Lung (tissue), 12 donors: ENCODE results near the gene ZNF576. TPM values are rescaled to one million over a fixed set of nuclear protein-coding genes. Genes with fewer than 3 reads are reported as not detected.
"Not testable (repeated sequence)": the region's sequence is repeated elsewhere in the genome, so short reads cannot be mapped to it uniquely, and the experiment has no call there.

Source experiments
- ATAC-seq: fragments of 200-7000 bp; cut with Tn5 transposase; one replicate; pipeline ENCODE4 v1.9.1; 2020; ENCODE audit warnings: moderate number of reproducible peaks; ENCODE audit not compliant: insufficient read depth, low FRiP score
- DNase-seq, 3 donors: peaks; one replicate each; pipeline ENCODE4 v3.0.0-alpha.2; 2013 to 2017
- H3K27ac ChIP-seq, 2 donors: one replicate each; pipeline ENCODE4 v1.5.1; 2013; ENCODE audit warnings: mild to moderate bottlenecking in 2 of 2, moderate library complexity in 2 of 2, control low read depth in 1 of 2, inconsistent platforms in 1 of 2, low read depth in 1 of 2, low read length in 1 of 2
- H3K27me3 ChIP-seq, 3 donors: one replicate each; pipeline ENCODE4 v1.5.1; 2013; ENCODE audit warnings: low read length in 2 of 3; ENCODE audit not compliant: control insufficient read depth in 3 of 3, insufficient read depth in 3 of 3
- H3K36me3 ChIP-seq, 4 donors: one replicate each; pipeline ENCODE4 v1.5.1; 2013; ENCODE audit warnings: low read length in 4 of 4, mild to moderate bottlenecking in 1 of 4, moderate library complexity in 1 of 4; ENCODE audit not compliant: control insufficient read depth in 4 of 4, insufficient read depth in 4 of 4
- H3K4me1 ChIP-seq, 5 donors: one replicate each; pipeline ENCODE4 v1.5.1; 2013; ENCODE audit warnings: low read length in 5 of 5, mild to moderate bottlenecking in 2 of 5, moderate library complexity in 1 of 5; ENCODE audit not compliant: control insufficient read depth in 5 of 5, insufficient read depth in 5 of 5
- H3K4me3 ChIP-seq: one replicate; pipeline ENCODE4 v1.5.1; 2013; ENCODE audit warnings: mild to moderate bottlenecking, control low read depth, moderate library complexity
- H3K9ac ChIP-seq, 2 donors: one replicate each; pipeline ENCODE4 v1.5.1; 2013; ENCODE audit warnings: low read length in 2 of 2, control low read depth in 1 of 2; ENCODE audit not compliant: insufficient read depth in 1 of 2
- H3K9me3 ChIP-seq, 4 donors: one replicate each; pipeline ENCODE4 v1.5.1; 2013; ENCODE audit warnings: low read length in 3 of 4, mild to moderate bottlenecking in 1 of 4, moderate library complexity in 1 of 4; ENCODE audit not compliant: control insufficient read depth in 4 of 4, insufficient read depth in 3 of 4
- WGBS, 2 donors: extraction: QIAGEN DNeasy Blood & Tissue Kit; methylation state at CpG; one replicate each; pipeline ENCODE4 v1.1.7; 2013; 5-methylcytosine and 5-hydroxymethylcytosine counted together
- polyA plus RNA-seq, 2 donors: library from polyadenylated mRNA; stranded (reverse); fragments of 200-250 nt; gene quantifications; one replicate each; pipeline ENCODE4 v1.2.1, GENCODE V29; 2013
- total RNA-seq, 2 donors: library from RNA; depleted of rRNA in 1 of 2; stranded (reverse); fragments of >200 nt in 1 of 2; gene quantifications; one replicate each; pipeline ENCODE4 v1.2.1, GENCODE V29; 2014 to 2021
- TF ChIP-seq, protein P1 (sequence below): IDR thresholded peaks from 2 replicates; pipeline ENCODE4 v1.5.1; 2012; ENCODE audit warnings: mild to moderate bottlenecking; ENCODE audit errors: control extremely low read depth, extremely low read depth
- donor health status: control.
- donor health status: control.
- donor health status: Bipolar disorder and iron deficiency.
- donor health status: healthy.
- donor health status: DM: yes; HTN: yes; CAD: no.

The ZNF576 gene
- total and polyA plus RNA-seq, 4 donors = 5.8 to 17.2 (median 12.3) TPM

DNA sequence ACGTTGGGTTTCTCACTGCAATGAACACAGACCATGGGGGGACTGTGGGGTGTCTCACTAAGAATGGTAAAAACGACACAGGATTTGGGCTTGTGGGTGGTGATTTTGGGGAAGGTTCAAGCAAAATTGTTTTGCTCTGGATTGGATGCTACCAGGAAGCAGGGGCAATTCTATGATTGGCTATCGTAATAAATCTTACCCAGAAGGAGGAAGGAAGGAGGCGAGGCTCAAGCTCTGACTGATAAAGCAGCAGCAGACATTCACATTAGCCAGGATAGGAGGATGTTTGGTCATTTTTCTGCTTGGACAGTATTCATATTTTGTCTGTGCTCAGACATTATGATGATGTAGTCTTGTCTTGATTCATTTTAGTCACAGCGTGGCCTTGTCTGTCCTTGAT lies 1.5 kb downstream of the ZNF576 start:
- Histone ChIP-seq H3K4me3 (no peak overlapping the region), H3K9me3 (no peaks in the 10 kb centered on the region), H3K36me3 (peaks cover 0 to 28% (median 10%) of the 10 kb centered on the region in 4 donors), H3K27me3 (no peaks in the 10 kb centered on the region), H3K4me1 (peaks cover 0 to 29% (median 8%) of the 10 kb centered on the region in 5 donors), H3K27ac (no peak overlapping the region), H3K9ac (peak overlapping the region in 1 of 2 donors; percentile 95)
- DNase-seq = no peak
- TF ChIP-seq, protein P1, sequence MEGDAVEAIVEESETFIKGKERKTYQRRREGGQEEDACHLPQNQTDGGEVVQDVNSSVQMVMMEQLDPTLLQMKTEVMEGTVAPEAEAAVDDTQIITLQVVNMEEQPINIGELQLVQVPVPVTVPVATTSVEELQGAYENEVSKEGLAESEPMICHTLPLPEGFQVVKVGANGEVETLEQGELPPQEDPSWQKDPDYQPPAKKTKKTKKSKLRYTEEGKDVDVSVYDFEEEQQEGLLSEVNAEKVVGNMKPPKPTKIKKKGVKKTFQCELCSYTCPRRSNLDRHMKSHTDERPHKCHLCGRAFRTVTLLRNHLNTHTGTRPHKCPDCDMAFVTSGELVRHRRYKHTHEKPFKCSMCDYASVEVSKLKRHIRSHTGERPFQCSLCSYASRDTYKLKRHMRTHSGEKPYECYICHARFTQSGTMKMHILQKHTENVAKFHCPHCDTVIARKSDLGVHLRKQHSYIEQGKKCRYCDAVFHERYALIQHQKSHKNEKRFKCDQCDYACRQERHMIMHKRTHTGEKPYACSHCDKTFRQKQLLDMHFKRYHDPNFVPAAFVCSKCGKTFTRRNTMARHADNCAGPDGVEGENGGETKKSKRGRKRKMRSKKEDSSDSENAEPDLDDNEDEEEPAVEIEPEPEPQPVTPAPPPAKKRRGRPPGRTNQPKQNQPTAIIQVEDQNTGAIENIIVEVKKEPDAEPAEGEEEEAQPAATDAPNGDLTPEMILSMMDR = no peak
- ATAC-seq = no peak
- 29 to 38% methylated on average over 5 of the region's 5 CpGs for WGBS, 2 donors

DNA sequence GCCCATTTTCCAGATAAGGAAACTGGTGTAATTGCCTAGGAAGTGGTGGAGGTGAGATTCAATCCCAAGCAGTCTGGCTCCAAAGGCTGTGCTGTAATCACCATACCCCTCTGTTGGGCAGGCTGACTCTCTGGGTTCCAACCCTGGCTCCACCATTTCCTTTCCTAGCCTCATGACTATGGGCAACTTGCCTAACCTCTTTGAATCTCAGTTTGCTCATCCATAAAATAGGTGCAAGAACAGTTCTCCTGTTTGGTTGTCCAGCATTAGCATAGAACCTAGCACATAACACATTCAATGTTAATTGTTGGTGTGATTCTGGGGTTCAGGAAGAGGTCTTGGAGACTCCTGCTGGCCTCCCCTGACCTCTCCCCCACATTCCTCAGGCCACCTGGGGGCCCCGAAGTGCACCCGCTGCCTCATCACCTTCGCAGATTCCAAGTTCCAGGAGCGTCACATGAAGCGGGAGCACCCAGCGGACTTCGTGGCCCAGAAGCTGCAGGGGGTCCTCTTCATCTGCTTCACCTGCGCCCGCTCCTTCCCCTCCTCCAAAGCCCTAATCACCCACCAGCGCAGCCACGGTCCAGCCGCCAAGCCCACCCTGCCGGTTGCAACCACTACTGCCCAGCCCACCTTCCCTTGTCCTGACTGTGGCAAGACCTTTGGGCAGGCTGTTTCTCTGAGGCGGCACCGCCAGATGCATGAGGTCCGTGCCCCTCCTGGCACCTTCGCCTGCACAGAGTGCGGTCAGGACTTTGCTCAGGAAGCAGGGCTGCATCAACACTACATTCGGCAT lies 2.2 kb downstream of the ZNF576 start:
- Histone ChIP-seq H3K4me1 (peaks cover 0 to 28% (median 8%) of the 10 kb centered on the region in 5 donors), H3K27ac (no peak overlapping the region), H3K4me3 (no peak overlapping the region), H3K36me3 (peaks cover 3 to 21% (median 5%) of the 10 kb centered on the region in 4 donors), H3K9ac (no peak overlapping the region), H3K9me3 (no peaks in the 10 kb centered on the region), H3K27me3 (no peaks in the 10 kb centered on the region)
- TF ChIP-seq, protein P1 = no peak
- 95 to 97% methylated on average over 19 of the region's 19 CpGs for WGBS, 2 donors
- DNase-seq (no peak), ATAC-seq (no peak)

GRCh38 chr19:43599635-43600295 lies 3.4 kb downstream of the ZNF576 start:
- no peak for ATAC-seq
- no peaks in the 10 kb centered on the region for H3K9me3 ChIP-seq
- no peak overlapping the region for H3K9ac ChIP-seq
- H3K4me1 ChIP-seq = peaks cover 0 to 17% (median 7%) of the 10 kb centered on the region in 5 donors
- no peak overlapping the region for H3K27ac ChIP-seq
- no peaks in the 10 kb centered on the region for H3K27me3 ChIP-seq
- peaks cover 3 to 21% (median 6%) of the 10 kb centered on the region in 4 donors for H3K36me3 ChIP-seq
- 83 to 95% methylated on average over 4 of the region's 4 CpGs for WGBS, 2 donors
- H3K4me3 ChIP-seq = no peak overlapping the region
- DNase-seq = no peak
- TF ChIP-seq, protein P1 = no peak

GRCh38 chr19:43600326-43600725 lies 3.9 kb downstream of the ZNF576 start:
- WGBS, 2 donors = 84 to 86% methylated on average over 5 of the region's 5 CpGs
- not testable (repeated sequence) for H3K27me3 ChIP-seq, DNase-seq, ATAC-seq, H3K4me3 ChIP-seq, H3K9ac ChIP-seq, H3K27ac ChIP-seq, H3K9me3 ChIP-seq
- Histone ChIP-seq H3K36me3 (peaks cover 3 to 21% (median 6%) of the 10 kb centered on the region in 4 donors), H3K4me1 (peaks cover 0 to 14% (median 6%) of the 10 kb centered on the region in 5 donors)
